ENCODE results near the gene POLR1A.

The POLR1A gene

DNA sequence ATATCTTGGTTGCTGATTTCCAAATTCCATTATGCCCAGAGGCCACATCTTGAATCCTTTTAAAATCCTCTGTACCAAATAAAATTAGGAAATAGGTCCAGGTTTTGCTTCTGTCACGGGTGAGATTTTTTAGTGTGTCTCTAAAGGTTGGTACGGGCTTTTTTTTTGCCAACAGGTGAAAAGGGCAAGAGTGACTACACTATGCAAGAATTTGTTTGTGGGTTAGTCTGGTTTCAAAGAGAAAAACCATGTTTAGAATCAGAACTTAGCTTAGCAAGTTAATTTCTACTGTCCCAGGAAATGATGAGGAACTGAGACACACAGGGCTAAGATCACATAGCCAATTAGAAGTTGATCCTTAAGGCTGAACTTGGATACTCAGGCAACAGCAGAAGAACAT is 41.7 kb downstream of the POLR1A start:
- no peak for DNase-seq (ENCODE audit: low read depth in 2 of 2)

DNA sequence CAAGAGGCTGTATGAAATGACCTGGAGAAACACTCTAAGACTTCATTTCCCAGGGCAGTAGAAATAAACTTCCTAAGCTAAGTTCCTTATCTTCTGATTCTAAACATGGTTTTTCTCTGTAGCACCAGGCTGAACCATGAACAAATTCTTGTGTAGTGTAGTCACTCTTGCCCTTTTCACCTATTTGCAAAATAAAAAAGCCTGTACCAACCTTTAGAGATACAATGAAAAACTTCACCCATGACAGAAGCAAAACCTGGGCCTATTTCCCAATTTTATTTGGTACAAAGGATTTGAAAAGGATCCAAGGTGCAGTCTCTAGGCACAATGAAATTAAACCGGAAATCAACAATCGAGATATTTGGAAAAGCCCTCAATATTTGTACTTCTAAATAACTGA is 43.6 kb downstream of the POLR1A start:
- no peak for DNase-seq (ENCODE audit: low read depth in 2 of 2)

DNA sequence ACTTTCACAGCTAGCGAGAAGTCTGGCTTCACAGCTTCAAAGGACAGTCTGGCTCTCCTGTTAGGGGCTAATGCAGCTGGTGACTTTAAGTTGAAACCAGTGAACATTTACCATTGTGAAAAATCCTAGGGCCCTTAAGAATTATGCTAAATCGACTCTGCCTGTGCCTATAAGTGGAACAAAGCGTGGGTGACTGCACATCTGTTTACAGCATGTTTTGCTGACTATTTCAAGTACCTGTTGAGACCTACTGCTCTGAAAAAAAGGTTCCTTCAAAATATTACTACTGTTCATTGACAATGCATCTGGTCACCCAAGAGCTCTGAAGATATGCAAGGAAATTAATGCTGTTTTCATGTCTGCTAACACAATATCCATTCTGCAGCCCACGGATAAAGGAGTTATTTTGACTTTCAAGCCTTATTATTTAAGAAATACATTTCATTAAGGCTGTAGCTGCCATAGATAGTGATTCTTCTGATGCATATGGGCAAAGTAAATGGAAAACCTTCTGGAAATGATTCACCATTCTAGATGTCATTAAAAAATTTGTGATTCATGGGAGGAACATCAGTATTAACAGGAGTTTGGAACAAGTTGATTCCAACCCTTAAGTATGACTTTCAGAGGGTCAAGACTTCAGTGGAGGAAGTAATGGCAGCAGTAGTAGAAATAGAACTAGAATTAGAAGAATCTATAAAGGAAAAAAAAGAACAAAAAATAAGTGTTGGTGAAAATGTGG is 48.9 kb downstream of the POLR1A start:
- DNase-seq (ENCODE audit: low read depth in 2 of 2), result no peak

DNA sequence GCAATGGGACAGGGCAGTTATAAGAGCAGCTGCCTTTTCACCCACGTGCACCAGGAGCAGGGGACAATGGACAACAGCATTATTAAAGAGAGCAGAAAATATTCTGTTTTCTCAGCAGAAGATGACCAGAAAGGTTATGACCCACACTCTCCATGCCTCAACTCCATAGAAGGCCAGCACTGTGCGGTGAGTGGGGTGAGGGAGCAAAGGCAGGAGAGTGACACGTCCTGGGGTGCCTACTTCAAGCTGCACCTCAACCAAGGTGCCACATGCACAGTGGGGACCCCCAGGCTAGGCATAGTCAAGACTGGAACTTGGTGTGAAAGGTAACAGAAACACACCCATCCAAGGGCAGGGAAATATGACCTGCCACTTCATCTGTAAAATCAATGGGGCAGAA is 50.4 kb downstream of the POLR1A start:
- DNase-seq (ENCODE audit: low read depth in 2 of 2), result no peak

DNA sequence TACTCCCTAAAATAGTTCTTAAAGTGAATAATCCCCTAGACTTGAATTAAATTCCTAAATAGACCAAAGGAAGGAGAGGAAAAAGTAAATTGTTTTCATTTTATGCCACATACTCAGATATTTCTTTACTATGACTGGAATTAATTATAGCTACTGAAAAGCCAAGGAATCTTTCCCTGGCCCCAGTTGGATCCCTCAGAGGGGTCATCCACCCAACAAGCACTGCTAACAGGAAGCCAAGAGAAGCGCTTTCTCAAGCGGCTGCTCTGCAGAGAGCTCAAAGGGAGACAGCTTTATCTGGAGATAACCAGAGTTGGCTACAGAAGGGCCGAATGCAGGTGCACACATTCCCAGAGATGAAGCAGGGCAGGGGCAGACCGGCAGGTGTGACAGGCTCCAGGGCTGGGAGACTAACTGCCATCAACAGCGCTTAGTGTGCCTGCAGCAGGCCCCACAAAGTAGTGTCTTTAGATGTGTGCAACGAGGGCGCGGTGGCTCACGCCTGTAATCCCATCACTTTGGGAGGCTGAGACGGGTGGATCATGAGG is 51.1 kb downstream of the POLR1A start:
- DNase-seq (ENCODE audit: low read depth in 2 of 2), result no peak

GRCh38 chr2:86053166-86053565 is 52.5 kb downstream of the POLR1A start:
- DNase-seq (ENCODE audit: low read depth in 2 of 2), result no peak

GRCh38 chr2:86052676-86053075 is 53.0 kb downstream of the POLR1A start:
- DNase-seq (ENCODE audit: low read depth in 2 of 2), result no peak

- no peak for DNase-seq (ENCODE audit: low read depth in 2 of 2)
Measured at GRCh38 chr2:86052265-86052664, 53.4 kb downstream of the POLR1A start.

GRCh38 chr2:86050301-86050700 is 55.4 kb downstream of the POLR1A start:
- DNase-seq (ENCODE audit: low read depth in 2 of 2), result no peak

DNA sequence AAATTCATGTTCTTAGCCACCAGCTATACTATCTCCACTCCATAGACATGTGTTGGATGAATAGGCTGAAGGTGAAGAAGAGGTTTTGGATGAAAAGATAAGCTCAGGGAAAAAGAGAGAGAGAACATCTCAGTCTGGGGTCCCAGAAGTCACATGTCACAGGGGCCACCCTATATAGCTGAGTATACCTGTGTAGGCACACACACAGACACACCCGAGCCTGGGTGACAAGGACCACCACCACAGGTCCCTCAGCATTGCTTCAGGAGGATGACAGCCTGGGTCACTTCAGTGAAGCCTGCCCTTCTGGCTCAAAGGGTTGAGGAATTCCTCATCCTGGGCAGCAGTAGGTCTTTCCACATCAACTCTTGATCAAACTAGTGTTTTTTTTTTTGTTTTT is 56.2 kb downstream of the POLR1A start:
- DNase-seq (ENCODE audit: low read depth in 2 of 2), result no peak

- no peak for DNase-seq (ENCODE audit: low read depth in 2 of 2)
Measured at GRCh38 chr2:86048888-86049287, 56.8 kb downstream of the POLR1A start.

DNA sequence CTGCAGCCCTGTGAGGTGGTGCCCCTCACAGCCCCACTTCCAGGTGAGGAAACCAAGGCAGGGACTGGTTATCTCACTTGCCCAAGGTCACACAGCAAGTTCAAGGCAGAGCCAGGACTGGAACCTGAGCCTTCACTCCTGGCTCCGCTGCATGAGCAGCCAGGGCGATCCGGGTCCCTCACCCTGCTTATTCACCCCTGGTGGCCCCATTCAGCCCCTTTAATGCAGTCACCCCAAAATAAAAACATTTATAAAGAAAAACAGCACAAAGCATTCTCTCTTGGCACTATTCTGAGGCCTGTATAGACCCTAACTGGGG is 57.3 kb downstream of the POLR1A start:
- DNase-seq (ENCODE audit: low read depth in 2 of 2), result no peak

GRCh38 chr2:86047575-86048382 is 57.9 kb downstream of the POLR1A start:
- DNase-seq (ENCODE audit: low read depth in 2 of 2), result no peak

DNA sequence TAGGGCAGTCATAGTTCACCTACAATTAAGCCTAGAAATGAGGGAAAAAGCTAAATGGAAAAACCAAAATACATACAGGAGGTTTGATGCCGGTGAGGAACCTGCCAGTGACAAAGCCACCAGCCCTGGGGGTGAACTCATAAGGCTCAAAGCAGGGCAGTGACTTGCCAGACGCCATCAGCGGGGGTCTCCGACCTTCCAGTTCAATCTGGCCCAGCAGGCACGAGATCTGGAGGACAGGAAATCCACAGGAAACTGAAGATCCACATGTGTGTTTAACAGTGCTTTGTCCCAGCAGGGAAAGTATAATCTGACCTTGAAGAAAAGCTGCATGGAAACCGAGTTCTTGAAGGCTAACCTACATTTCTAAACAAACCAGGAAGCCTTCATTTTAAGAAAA is 60.1 kb downstream of the POLR1A start:
- no peak for DNase-seq (ENCODE audit: low read depth in 2 of 2)

GRCh38 chr2:86044614-86045013 is 61.1 kb downstream of the POLR1A start:
- DNase-seq (ENCODE audit: low read depth in 2 of 2), result no peak

GRCh38 chr2:86044045-86044444 is 61.6 kb downstream of the POLR1A start:
- DNase-seq (ENCODE audit: low read depth in 2 of 2), result no peak

- DNase-seq (ENCODE audit: low read depth in 2 of 2), result no peak
Measured at GRCh38 chr2:86042256-86043168, 63.2 kb downstream of the POLR1A start.

DNA sequence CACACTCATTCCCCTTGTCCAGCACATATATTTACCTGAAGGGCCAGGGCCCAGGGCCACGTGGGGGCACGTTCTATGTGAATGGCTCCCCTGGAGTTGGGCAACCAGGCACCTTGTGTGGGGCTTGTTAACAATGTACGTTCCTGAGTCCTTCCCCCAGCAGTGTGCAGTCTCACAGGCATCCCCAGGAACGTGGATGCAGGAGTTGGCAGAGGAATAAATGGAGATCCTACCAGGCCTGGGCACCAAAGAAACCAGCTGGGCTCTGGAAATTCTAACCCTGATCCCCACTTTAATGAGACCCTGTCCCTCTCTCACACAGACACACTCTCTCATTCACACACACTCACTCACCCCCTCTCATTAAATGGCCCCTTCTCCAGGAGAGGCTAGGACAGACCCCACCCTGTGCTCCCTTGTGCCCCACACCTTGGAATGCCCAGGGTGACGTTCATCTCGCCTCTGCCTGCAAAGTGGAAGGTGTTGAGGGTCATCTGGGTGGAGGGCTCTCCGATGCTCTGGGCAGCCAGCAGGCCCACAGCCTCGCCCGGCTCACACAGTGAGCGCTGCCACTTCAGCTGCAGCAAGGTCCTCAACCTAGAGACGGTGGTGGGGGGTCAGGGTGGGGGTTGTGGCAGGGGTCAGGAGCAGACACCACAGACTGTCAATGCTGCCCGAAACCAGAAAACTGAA is 65.6 kb downstream of the POLR1A start:
- no peak for DNase-seq (ENCODE audit: low read depth in 2 of 2)

DNA sequence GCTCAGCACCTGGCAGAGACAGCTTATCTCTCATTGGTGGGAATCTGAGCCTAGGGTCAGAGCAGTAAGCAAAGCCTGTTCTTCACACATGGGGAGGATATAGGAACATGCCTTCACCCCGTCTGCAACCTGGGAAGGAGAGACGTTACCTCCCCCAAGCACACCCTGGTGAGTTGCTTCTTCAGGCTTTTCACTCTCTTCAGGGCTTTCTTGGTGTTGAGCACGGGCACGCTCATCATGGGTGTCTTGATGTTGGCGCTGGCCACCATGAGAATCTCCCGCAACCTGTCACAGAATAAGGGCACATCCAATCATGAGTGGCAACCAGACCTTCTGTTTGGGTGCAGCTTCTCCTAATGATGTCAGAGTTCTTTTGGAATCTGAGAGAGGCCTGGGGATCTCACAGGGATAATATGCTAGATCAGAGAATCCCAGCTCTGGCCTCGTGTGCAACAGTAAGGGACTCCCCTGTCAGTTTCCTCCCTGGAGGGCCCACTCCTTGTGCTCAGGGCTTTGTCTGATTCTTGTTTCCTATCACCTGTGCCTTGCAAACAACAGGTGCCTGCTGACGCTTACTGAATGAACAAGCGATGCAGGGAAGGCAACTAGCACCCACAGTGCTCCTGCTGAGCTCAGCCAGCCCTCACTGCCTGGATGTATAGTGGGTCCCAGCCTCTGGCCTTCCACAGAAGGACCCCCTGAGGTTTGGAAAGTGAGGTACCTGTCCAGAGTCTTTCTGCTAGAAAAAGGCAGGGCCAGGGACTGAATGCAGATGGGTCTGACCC is 66.3 kb downstream of the POLR1A start:
- DNase-seq (ENCODE audit: low read depth in 2 of 2), result no peak

DNA sequence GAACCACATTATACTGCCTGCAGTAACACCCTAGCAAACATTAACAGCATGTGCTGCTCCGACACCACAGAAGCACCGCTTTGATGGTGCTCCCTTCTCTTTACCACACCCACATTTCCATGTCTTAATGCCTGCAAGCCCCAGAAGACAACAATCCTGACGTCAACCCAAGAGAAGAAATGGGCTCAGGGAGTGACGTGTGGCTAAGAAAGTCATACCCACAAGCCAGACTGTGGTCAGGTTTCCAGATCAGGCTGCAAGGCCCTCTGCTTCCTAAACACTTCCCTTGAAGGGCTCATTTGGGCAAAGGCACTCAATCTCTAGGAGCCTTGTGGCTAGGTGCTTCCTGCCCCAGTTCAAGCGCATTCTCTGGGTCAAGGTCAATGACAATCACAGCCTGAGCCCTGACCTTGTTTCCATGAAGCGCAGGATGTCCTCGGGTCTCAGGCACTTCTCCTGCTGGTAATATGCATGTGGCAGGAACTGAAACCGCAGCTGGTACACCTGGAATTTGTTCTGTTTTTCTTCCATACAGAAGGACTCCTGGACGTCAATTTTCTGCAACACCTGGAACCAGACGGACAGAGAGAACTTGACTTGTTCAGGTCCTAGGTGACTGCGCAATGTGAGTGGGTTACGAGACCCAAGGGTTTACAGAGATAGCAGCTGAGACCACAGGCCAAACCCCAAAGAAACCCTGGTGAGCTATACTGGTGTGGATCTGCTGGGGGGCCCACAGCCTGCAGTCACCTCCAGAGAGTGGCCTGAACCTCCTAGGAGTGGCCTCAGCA is 67.2 kb downstream of the POLR1A start:
- peak in 1 of 2 experiments; percentile 51 for DNase-seq (ENCODE audit: low read depth in 2 of 2)

All from stimulated activated CD4-positive, alpha-beta T cell treated with anti-CD3 and anti-CD28 coated beads, Interleukin-12 subunit alpha, Interleukin-12 subunit beta, amount 100 ng/mL, for 24 hours (primary cell).